Camera-type eye (tissue), 1 donor: ENCODE results near the gene NLRP11. TPM values are rescaled to one million over a fixed set of nuclear protein-coding genes. Genes with fewer than 3 reads are reported as not detected.

Source experiments
- total RNA-seq: library from RNA; depleted of rRNA; stranded (reverse); fragments of >200 nt; gene quantifications from one replicate; pipeline ENCODE4 v1.2.3, GENCODE V29; 2014

Gene NLRP11
- total RNA-seq = not detected

DNA sequence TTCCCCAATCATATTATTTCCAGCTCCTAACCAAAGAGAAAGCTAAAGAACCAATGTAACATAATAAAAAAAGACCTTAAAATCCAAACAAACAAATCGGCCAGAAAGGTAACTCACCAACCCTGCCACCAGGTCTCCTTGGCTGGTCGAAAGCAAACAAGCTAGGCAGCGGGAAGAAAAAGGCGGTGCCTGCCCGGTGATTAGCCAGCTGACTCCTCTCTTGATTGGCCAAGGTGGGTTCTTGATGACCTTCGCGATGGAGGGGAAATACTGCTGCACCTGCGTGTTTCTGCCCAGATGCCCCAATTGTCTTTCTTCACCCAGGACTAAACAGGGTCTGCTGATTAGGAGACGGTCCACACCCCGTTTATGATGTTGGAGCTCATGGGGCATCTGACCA, at the start of gene NLRP11:
NLRP11 (minus strand) TSS at position 154 of the 400 bp plus-strand sequence. CDS start 13,825 bp downstream, outside the sequence.

GRCh38 chr19:55836340-55836739, 4.5 kb upstream of the NLRP11 start, which contains the start of gene NLRP4:
TSS of gene NLRP4 (plus strand) at chr19:55836540. CDS start at chr19:55852081, 15,541 bp downstream.

GRCh38 chr19:55768818-55769217, 63.0 kb downstream of the NLRP11 start, which contains the start of gene RFPL4AL1:
TSS of gene RFPL4AL1 (plus strand) at chr19:55769118. CDS start at chr19:55771805, 2,687 bp downstream.

GRCh38 chr19:55758797-55759196, 73.0 kb downstream of the NLRP11 start, which contains the start of gene RFPL4A:
TSS of gene RFPL4A (plus strand) at chr19:55759097. CDS start at chr19:55761801, 2,704 bp downstream.

GRCh38 chr19:55738302-55738701, 93.5 kb downstream of the NLRP11 start, which contains the start of gene NLRP9:
TSS of gene NLRP9 (minus strand) at chr19:55738402. CDS start at chr19:55738374, 28 bp downstream.

Other genes starting within 250 kb of the NLRP11 start
- 8.7 TPM for gene FIZ1, start 232.5 kb downstream of the NLRP11 start, total RNA-seq
- gene ZNF524, start 231.7 kb downstream of the NLRP11 start, total RNA-seq = 10.4 TPM
- 5.4 TPM for gene ZNF865, start 226.4 kb downstream of the NLRP11 start, total RNA-seq
- 9.3 TPM for gene ZNF784, start 207.4 kb downstream of the NLRP11 start, total RNA-seq
- 10.8 TPM for gene ZNF580, start 191.0 kb downstream of the NLRP11 start, total RNA-seq
- gene ZNF581, start 188.3 kb downstream of the NLRP11 start, total RNA-seq = 9.7 TPM
- 10.9 TPM for gene CCDC106, start 183.8 kb downstream of the NLRP11 start, total RNA-seq
- 105 TPM for gene U2AF2, start 177.0 kb downstream of the NLRP11 start, total RNA-seq
- 72.5 TPM for gene EPN1, start 156.8 kb downstream of the NLRP11 start, total RNA-seq
- not detected for gene NLRP9, start 93.6 kb downstream of the NLRP11 start, total RNA-seq
- not detected for gene RFPL4A, start 72.9 kb downstream of the NLRP11 start, total RNA-seq
- gene RFPL4AL1, start 62.9 kb downstream of the NLRP11 start, total RNA-seq = not detected
- not detected for gene NLRP4, start 4.5 kb upstream of the NLRP11 start, total RNA-seq
- gene NLRP13, start 100.3 kb upstream of the NLRP11 start, total RNA-seq = not detected
- not detected for gene NLRP8, start 115.8 kb upstream of the NLRP11 start, total RNA-seq
- not detected for gene NLRP5, start 154.8 kb upstream of the NLRP11 start, total RNA-seq